HUES48 (cell line): Measurements from ENCODE around the gene CDK5RAP1.
A peak's percentile ranks its signal among the peaks of the same experiment; 100 is the strongest.
"Not testable (repeated sequence)": the region's sequence is repeated elsewhere in the genome, so short reads cannot be mapped to it uniquely, and the experiment has no call there.

Experiments
- H3K27ac ChIP-seq: one replicate; pipeline ENCODE4 v1.7.0; 2013; ENCODE audit warnings: low read depth, low read length, inconsistent platforms
- H3K27me3 ChIP-seq: 2 replicates; pipeline ENCODE4 v1.6.1; 2013; ENCODE audit warnings: mild to moderate bottlenecking, low read length; ENCODE audit not compliant: control insufficient read depth, insufficient read depth
- H3K36me3 ChIP-seq: 2 replicates; pipeline ENCODE4 v1.6.1; 2013; ENCODE audit warnings: low read length; ENCODE audit not compliant: control insufficient read depth, insufficient read depth
- H3K4me1 ChIP-seq: 2 replicates; pipeline ENCODE4 v1.6.1; 2013; ENCODE audit warnings: mild to moderate bottlenecking, low read length; ENCODE audit not compliant: control insufficient read depth, insufficient read depth
- H3K4me3 ChIP-seq: 2 replicates; pipeline ENCODE4 v1.5.1; 2013; ENCODE audit warnings: mild to moderate bottlenecking, low read depth, low read length
- H3K9ac ChIP-seq: 2 replicates; pipeline ENCODE4 v1.6.1; 2013; ENCODE audit warnings: mild to moderate bottlenecking, low read depth, low read length, moderate library complexity
- H3K9me3 ChIP-seq: 2 replicates; pipeline ENCODE4 v1.6.1; 2013; ENCODE audit warnings: low read length; ENCODE audit not compliant: control insufficient read depth, insufficient read depth

The CDK5RAP1 gene

GRCh38 chr20:33400812-33401183 lies 521 bp downstream of the CDK5RAP1 start:
- Histone ChIP-seq H3K27me3 (no peaks in the 10 kb centered on the region), H3K4me1 (peaks cover 5% of the 10 kb centered on the region; the same call in 1 of the 2 replicates), H3K4me3 (peak overlapping the region; percentile 90), H3K27ac (no peak overlapping the region), H3K9me3 (no peaks in the 10 kb centered on the region), H3K9ac (peak overlapping the region; percentile 71), H3K36me3 (peaks cover 12% of the 10 kb centered on the region)

- Histone ChIP-seq H3K9me3 (no peaks in the 10 kb centered on the region), H3K9ac (no peak overlapping the region), H3K4me3 (peak overlapping the region; percentile 90), H3K27me3 (no peaks in the 10 kb centered on the region), H3K27ac (no peak overlapping the region), H3K36me3 (peaks cover 20% of the 10 kb centered on the region), H3K4me1 (peaks cover 5% of the 10 kb centered on the region; the same call in 1 of the 2 replicates)
These were observed 1.4 kb downstream of the CDK5RAP1 start for GRCh38 chr20:33399924-33400323.

GRCh38 chr20:33394718-33395117 lies 6.6 kb downstream of the CDK5RAP1 start:
- Histone ChIP-seq H3K4me1 (no peaks in the 10 kb centered on the region), H3K27me3 (no peaks in the 10 kb centered on the region), H3K9me3 (peaks cover 5% of the 10 kb centered on the region; the same call in 1 of the 2 replicates), H3K9ac (no peak overlapping the region), H3K36me3 (peaks cover 65% of the 10 kb centered on the region), H3K4me3 (no peak overlapping the region), H3K27ac (no peak overlapping the region)

- H3K27me3 ChIP-seq = no peaks in the 10 kb centered on the region
- H3K36me3 ChIP-seq = peaks cover 67% of the 10 kb centered on the region
- H3K9me3 ChIP-seq = peaks cover 5% of the 10 kb centered on the region; the same call in 1 of the 2 replicates
- no peak overlapping the region for H3K9ac ChIP-seq
- H3K4me3 ChIP-seq = no peak overlapping the region
- no peak overlapping the region for H3K27ac ChIP-seq
- no peaks in the 10 kb centered on the region for H3K4me1 ChIP-seq
These were observed 7.7 kb downstream of the CDK5RAP1 start for GRCh38 chr20:33393609-33394008.

GRCh38 chr20:33391722-33392415 lies 9.4 kb downstream of the CDK5RAP1 start:
- Histone ChIP-seq H3K9me3 (peaks cover 5% of the 10 kb centered on the region; the same call in 1 of the 2 replicates), H3K4me1 (no peaks in the 10 kb centered on the region), H3K36me3 (peaks cover 77% of the 10 kb centered on the region), H3K4me3 (no peak overlapping the region), H3K9ac (no peak overlapping the region), H3K27ac (no peak overlapping the region), H3K27me3 (no peaks in the 10 kb centered on the region)

- H3K27me3 ChIP-seq, H3K27ac ChIP-seq, H3K9ac ChIP-seq, H3K9me3 ChIP-seq, H3K4me3 ChIP-seq, H3K4me1 ChIP-seq: not testable (repeated sequence)
- H3K36me3 ChIP-seq = peaks cover 76% of the 10 kb centered on the region
These were observed 12.0 kb downstream of the CDK5RAP1 start for GRCh38 chr20:33389326-33389725.

- Histone ChIP-seq H3K9ac (no peak overlapping the region), H3K9me3 (peaks cover 5% of the 10 kb centered on the region; the same call in 1 of the 2 replicates), H3K4me1 (no peaks in the 10 kb centered on the region), H3K36me3 (peaks cover 76% of the 10 kb centered on the region), H3K27me3 (no peaks in the 10 kb centered on the region), H3K4me3 (no peak overlapping the region), H3K27ac (no peak overlapping the region)
These were observed 13.1 kb downstream of the CDK5RAP1 start for GRCh38 chr20:33388268-33388667.

GRCh38 chr20:33387177-33387576 lies 14.1 kb downstream of the CDK5RAP1 start:
- H3K27ac ChIP-seq = no peak overlapping the region
- no peaks in the 10 kb centered on the region for H3K27me3 ChIP-seq
- no peak overlapping the region for H3K9ac ChIP-seq
- H3K4me1 ChIP-seq = no peaks in the 10 kb centered on the region
- no peak overlapping the region for H3K4me3 ChIP-seq
- H3K9me3 ChIP-seq = peaks cover 5% of the 10 kb centered on the region; the same call in 1 of the 2 replicates
- H3K36me3 ChIP-seq = peaks cover 73% of the 10 kb centered on the region

- Histone ChIP-seq H3K9ac (no peak overlapping the region), H3K36me3 (peaks cover 73% of the 10 kb centered on the region), H3K27ac (no peak overlapping the region)
These were observed 14.6 kb downstream of the CDK5RAP1 start for GRCh38 chr20:33386673-33387072.

GRCh38 chr20:33377366-33377765 lies 24.0 kb downstream of the CDK5RAP1 start:
- Histone ChIP-seq H3K27me3 (no peaks in the 10 kb centered on the region), H3K9ac (no peak overlapping the region), H3K36me3 (peaks cover 79% of the 10 kb centered on the region), H3K9me3 (no peaks in the 10 kb centered on the region), H3K4me3 (no peak overlapping the region), H3K4me1 (no peaks in the 10 kb centered on the region), H3K27ac (no peak overlapping the region)

More at GRCh38 chr20:33386673-33387072, 14.6 kb downstream of the CDK5RAP1 start:
- H3K9me3 ChIP-seq = peaks cover 5% of the 10 kb centered on the region; the same call in 1 of the 2 replicates
- no peak overlapping the region for H3K4me3 ChIP-seq
- H3K27me3 ChIP-seq = no peaks in the 10 kb centered on the region
- no peaks in the 10 kb centered on the region for H3K4me1 ChIP-seq

GRCh38 chr20:33373735-33374605 lies 27.3 kb downstream of the CDK5RAP1 start:
- Histone ChIP-seq H3K9me3 (no peaks in the 10 kb centered on the region), H3K9ac (no peak overlapping the region), H3K4me1 (no peaks in the 10 kb centered on the region), H3K4me3 (no peak overlapping the region), H3K36me3 (peaks cover 80% of the 10 kb centered on the region), H3K27me3 (no peaks in the 10 kb centered on the region), H3K27ac (no peak overlapping the region)
